DND-41 (cell line): Measurements from ENCODE around the gene TMEM115.

Experiments used
- ATAC-seq: fragments of 200-7000 bp; cut with Tn5 transposase; 3 replicates; pipeline ENCODE4 v1.9.1; 2021; ENCODE audit warnings: low read depth; ENCODE audit not compliant: insufficient read depth
- DNase-seq: peaks from one replicate; pipeline ENCODE4 v3.0.0-alpha.2; 2020
- H2AFZ ChIP-seq: 2 replicates; pipeline ENCODE4 v1.6.0; 2012; ENCODE audit warnings: low read depth, low read length
- H3K27ac ChIP-seq: 2 replicates; pipeline ENCODE4 v1.5.1; 2012; ENCODE audit warnings: low read length, inconsistent platforms
- H3K27me3 ChIP-seq: fragments of 200-600 bp; sonication (generic); 2 replicates; pipeline ENCODE4 v1.6.0; 2012; ENCODE audit warnings: low read length, mild to moderate bottlenecking, inconsistent platforms; ENCODE audit not compliant: insufficient read depth, poor library complexity
- H3K36me3 ChIP-seq: 2 replicates; pipeline ENCODE4 v1.5.1; 2012; ENCODE audit warnings: low read length, inconsistent platforms; ENCODE audit not compliant: insufficient read depth
- H3K4me1 ChIP-seq: 2 replicates; pipeline ENCODE4 v1.5.1; 2012; ENCODE audit warnings: mild to moderate bottlenecking, low read length; ENCODE audit not compliant: insufficient read depth
- H3K4me2 ChIP-seq: 2 replicates; pipeline ENCODE4 v1.6.0; 2012; ENCODE audit warnings: mild to moderate bottlenecking, moderate library complexity, low read length, inconsistent platforms; ENCODE audit not compliant: insufficient read depth
- H3K4me3 ChIP-seq, 2 experiments: fragments of 200-600 bp in 1 of 2; shearing (Covaris generic) in 1 of 2; 2 replicates each; pipeline ENCODE4 v1.5.1; 2012 to 2016; ENCODE audit warnings: inconsistent platforms in 2 of 2, low read length in 2 of 2, mild to moderate bottlenecking in 2 of 2, low read depth in 1 of 2, moderate library complexity in 1 of 2
- H3K79me2 ChIP-seq: 2 replicates; pipeline ENCODE4 v1.6.0; 2012; ENCODE audit warnings: low read length, inconsistent platforms; ENCODE audit not compliant: insufficient read depth
- H3K9ac ChIP-seq: 2 replicates; pipeline ENCODE4 v1.6.0; 2012; ENCODE audit warnings: low read depth, mild to moderate bottlenecking, inconsistent platforms, low read length, moderate library complexity
- H3K9me3 ChIP-seq: 2 replicates; pipeline ENCODE4 v1.5.1; 2012; ENCODE audit warnings: low read length, moderate library complexity, mild to moderate bottlenecking, inconsistent platforms; ENCODE audit not compliant: insufficient read depth, severe bottlenecking
- H4K20me1 ChIP-seq: 2 replicates; pipeline ENCODE4 v1.6.0; 2012; ENCODE audit warnings: low read length; ENCODE audit not compliant: insufficient read depth
- CTCF ChIP-seq: IDR thresholded peaks from 2 replicates; pipeline ENCODE4 v1.5.1; 2012; ENCODE audit warnings: borderline replicate concordance, low read length, moderate library complexity, mild to moderate bottlenecking; ENCODE audit not compliant: poor library complexity, severe bottlenecking; ENCODE audit errors: extremely low read depth
- EZH2 ChIP-seq: IDR thresholded peaks from 3 replicates; pipeline ENCODE4 v1.6.1; 2012; ENCODE audit warnings: borderline replicate concordance, low read depth, mild to moderate bottlenecking, moderate library complexity, low read length, inconsistent platforms; ENCODE audit not compliant: severe bottlenecking

TMEM115 gene

GRCh38 chr3:50318163-50318562 lies 41.2 kb downstream of the TMEM115 start:
- Histone ChIP-seq H3K27ac (no peak overlapping the region), H3K4me1 (peaks cover 42% of the 10 kb centered on the region), H3K27me3 (no peaks in the 10 kb centered on the region), H3K9me3 (no peaks in the 10 kb centered on the region), H2AFZ (no peak overlapping the region), H3K4me2 (peak overlapping the region; percentile 0; the same call in 1 of the 2 replicates), H4K20me1 (peaks cover 19% of the 10 kb centered on the region; the same call in 1 of the 2 replicates), H3K79me2 (peaks cover 24% of the 10 kb centered on the region), H3K36me3 (peaks cover 44% of the 10 kb centered on the region), H3K9ac (no peak overlapping the region), H3K4me3 (no peak overlapping the region)
- TF ChIP-seq CTCF (no peak), EZH2 (no peak)
- no peak for DNase-seq
- no peak for ATAC-seq

- Histone ChIP-seq H3K4me2 (no peak overlapping the region), H3K36me3 (peaks cover 44% of the 10 kb centered on the region), H2AFZ (no peak overlapping the region), H3K9me3 (no peaks in the 10 kb centered on the region), H3K27me3 (no peaks in the 10 kb centered on the region), H3K4me3 (no peak overlapping the region), H3K79me2 (peaks cover 24% of the 10 kb centered on the region), H3K27ac (no peak overlapping the region), H3K9ac (no peak overlapping the region), H3K4me1 (peaks cover 39% of the 10 kb centered on the region), H4K20me1 (peaks cover 19% of the 10 kb centered on the region; the same call in 1 of the 2 replicates)
- ATAC-seq, result no peak
- no peak for TF ChIP-seq EZH2
- TF ChIP-seq CTCF, result no peak
- no peak for DNase-seq
Measured at GRCh38 chr3:50317300-50317699, 42.0 kb downstream of the TMEM115 start.

- no peak for ATAC-seq
- no peak for DNase-seq
- Histone ChIP-seq H4K20me1 (peaks cover 19% of the 10 kb centered on the region; the same call in 1 of the 2 replicates), H2AFZ (no peak overlapping the region), H3K4me1 (peaks cover 33% of the 10 kb centered on the region), H3K27me3 (no peaks in the 10 kb centered on the region), H3K27ac (no peak overlapping the region), H3K9ac (no peak overlapping the region), H3K9me3 (no peaks in the 10 kb centered on the region), H3K79me2 (peaks cover 24% of the 10 kb centered on the region), H3K36me3 (peaks cover 44% of the 10 kb centered on the region), H3K4me3 (no peak overlapping the region), H3K4me2 (no peak overlapping the region)
- TF ChIP-seq CTCF (no peak), EZH2 (no peak)
Measured at GRCh38 chr3:50316657-50317242, 42.6 kb downstream of the TMEM115 start.
